UCSD-AML1 (cell line): ENCODE measurements around the gene CNN2.
"Not testable (repeated sequence)": the region's sequence is repeated elsewhere in the genome, so short reads cannot be mapped to it uniquely, and the experiment has no call there.

Source experiments
- DNase-seq: peaks from one replicate; lab custom pipeline; 2025; ENCODE audit not compliant: unreplicated experiment; lab: John Stamatoyannopoulos, UW

CNN2 gene

DNA sequence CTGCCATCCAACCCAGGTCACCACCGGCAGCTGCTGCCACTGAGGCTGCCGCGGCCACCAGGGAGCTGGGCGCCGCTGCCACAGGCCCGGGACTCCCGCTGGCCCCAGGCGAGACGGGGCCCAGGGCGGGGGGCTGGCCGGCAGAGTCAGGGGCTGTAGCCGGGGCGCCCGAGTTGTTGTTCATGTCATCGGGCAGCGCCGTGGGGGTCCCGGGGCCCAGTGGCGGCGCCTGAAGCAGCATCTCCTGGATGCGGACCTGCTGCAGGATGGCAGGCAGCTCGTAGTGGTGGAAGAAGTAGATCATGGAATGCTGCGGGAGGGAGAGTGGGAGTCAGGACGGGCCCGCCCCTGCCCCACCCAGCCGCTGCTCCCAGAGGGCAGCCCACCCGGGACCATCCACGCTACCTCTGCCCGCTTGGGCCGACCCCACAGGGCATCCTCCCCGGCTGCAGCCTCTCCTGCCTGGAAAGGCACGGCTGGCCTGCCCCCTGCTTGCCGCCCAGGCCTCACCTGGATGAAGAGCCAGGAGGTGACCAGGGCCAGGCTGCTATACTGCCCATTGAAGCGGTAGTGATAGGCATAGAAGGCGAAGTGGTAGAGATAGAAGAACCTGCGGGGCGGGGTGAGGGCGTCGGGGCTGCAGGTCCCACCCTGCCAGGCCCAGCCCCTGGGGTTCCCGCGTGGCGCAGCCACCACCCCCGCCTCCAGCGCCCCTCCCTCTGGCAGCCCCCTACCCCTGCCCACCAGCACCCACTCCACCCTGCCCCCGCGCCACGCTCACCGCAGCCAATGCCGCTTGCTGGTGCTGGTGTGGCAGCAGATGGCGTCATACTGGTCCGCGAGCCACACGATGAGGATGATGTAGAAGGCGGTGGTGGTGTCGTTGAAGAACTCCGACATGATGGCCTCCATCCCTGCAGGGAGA lies 15.6 kb upstream of the CNN2 start:
- DNase-seq, result no peak

DNA sequence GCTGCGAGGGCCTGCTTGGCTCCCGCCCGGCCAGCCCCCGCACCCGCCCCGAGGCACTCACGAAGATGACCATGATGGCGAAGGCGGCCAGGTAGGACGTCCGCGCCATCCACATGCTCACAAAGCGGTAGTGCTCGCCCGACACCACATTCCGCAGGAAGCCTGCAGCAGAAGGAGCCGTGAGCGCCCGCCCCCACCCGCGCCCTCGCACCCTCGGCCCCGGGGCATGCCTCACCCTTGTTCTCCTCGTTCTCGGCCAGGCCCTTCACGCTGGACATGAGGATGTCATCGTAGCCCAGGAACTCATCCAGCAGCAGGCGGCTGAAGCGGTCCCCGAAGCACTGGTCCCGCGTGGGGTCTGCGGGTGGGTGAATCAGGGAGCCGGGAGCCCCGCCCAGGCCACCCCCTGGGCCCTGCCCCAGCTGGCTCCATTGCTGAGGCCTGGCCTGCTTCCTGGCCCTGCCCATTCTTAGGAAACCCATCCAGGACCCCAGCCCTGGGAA lies 14.5 kb upstream of the CNN2 start:
- DNase-seq, result no peak

DNA sequence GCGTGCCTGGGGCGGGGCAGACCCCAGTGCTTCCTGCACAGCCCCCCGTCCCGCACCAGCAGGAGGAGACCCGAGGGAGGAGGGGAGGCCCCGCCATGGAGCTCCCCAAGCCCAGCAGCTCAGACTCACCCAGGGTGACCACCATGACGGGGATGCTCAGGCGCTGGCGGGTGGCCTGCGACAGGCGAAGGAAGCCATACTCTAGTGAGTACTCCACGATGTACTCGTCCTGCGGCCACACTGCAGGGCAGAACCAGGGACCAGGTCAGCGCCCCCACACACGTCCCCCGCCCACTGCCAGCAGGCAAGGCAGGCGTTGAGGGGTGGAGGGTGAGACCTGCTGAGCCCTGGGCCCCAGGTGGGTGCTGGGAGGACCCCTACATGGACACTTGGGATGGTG lies 14.1 kb upstream of the CNN2 start:
- DNase-seq, result no peak

GRCh38 chr19:1013218-1013617 lies 13.2 kb upstream of the CNN2 start:
- no peak for DNase-seq

GRCh38 chr19:1014161-1015060 lies 12.0 kb upstream of the CNN2 start:
- DNase-seq, result no peak

DNA sequence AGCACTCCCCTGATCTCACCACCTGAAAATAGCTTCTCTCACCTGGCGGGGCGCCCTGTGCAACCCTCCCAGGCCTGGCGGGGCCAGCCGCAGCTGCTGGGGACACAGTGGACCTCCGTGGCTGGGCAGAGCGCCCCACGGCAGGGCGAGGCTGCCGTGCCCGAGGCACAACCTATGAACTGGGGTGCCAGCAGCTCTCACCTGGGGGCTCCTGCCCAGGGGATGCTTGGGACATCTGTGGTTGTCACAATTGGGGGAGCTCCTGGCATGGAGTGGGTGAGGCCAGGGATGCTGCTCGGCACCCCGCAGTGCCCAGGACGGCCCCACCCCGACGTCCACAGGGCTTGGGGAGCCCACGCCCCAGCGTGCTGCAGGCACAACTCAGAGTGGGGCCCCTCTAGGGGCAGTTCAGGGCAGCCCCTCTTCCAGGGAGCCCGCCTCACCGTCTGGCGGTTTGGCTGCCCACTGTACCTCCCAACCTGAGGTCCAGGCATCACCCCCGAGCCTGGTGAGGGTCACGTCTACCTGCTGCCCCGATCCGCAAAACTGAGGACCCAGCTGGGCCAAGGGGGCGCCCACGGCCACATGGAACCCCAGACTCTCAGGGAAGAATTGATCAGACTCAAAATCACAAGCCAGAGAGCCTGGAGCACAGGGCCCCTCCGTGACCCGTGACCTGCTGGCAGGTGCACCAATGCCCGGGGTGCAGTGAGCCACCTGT lies 11.2 kb upstream of the CNN2 start:
- no peak for DNase-seq

GRCh38 chr19:1015782-1016646 lies 10.4 kb upstream of the CNN2 start:
- no peak for DNase-seq

GRCh38 chr19:1016647-1017114 lies 9.7 kb upstream of the CNN2 start:
- no peak for DNase-seq

GRCh38 chr19:1017115-1017905 lies 9.1 kb upstream of the CNN2 start:
- peak; percentile 31 for DNase-seq

DNA sequence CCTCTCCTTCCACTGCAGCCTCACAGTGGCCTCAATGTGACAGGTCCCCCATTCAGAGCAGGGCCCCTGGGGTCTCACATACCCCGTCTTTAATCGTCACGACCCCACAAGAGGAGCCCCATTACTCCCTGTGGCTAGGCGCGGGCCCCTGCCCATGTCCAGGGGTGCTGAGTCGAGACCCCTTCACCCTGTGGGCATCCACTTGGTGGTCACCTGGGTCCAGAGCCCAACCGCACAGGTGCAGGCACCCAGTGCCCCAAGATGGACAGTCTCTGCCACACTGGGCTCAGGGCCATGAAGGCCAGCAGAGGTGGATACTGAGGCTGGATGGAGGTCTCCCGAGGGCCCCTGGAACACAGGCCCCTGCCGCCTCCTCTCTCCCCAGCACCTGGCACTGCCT lies 8.5 kb upstream of the CNN2 start:
- DNase-seq, result no peak

- peak; percentile 19 for DNase-seq
Observed at GRCh38 chr19:1018393-1018792, 8.0 kb upstream of the CNN2 start.

- no peak for DNase-seq
Observed at GRCh38 chr19:1018932-1019615, 7.3 kb upstream of the CNN2 start.

GRCh38 chr19:1019616-1019961 lies 6.8 kb upstream of the CNN2 start:
- no peak for DNase-seq

GRCh38 chr19:1019980-1020867 lies 6.2 kb upstream of the CNN2 start:
- no peak for DNase-seq

- DNase-seq, result peak; percentile 96
Observed at GRCh38 chr19:1020868-1021425, 5.5 kb upstream of the CNN2 start, which contains the start of gene TMEM259. TSS of gene TMEM259 (minus strand) at chr19:1021123. CDS start at chr19:1020996, 127 bp downstream.

DNA sequence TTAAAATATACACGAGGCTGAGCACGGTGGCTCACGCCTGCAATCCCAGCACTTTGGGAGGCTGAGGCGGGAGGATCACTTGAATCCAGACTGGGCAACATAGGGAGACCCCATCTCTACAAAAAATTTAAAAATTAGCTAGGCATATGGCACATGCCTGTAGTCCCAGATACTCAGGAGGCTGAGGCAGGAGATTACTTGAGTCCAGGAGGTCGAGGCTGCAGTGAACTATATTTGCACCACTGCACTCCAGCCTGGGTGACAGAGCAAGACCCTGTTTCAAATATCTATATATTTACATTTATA lies 2.6 kb upstream of the CNN2 start:
- not testable (repeated sequence) for DNase-seq

- DNase-seq, result not testable (repeated sequence)
Observed at GRCh38 chr19:1025080-1025479, 1.3 kb upstream of the CNN2 start.
